K562 (cell line): ENCODE measurements around the gene CEACAM18. TPM values are rescaled to one million over a fixed set of nuclear protein-coding genes. Genes with fewer than 3 reads are reported as not detected.

ENCODE experiments used
- ATF6 ChIP-seq: sonication (generic); formaldehyde crosslinking; IDR thresholded peaks from 2 replicates; pipeline ENCODE4 v1.4.0; 2020; ENCODE audit warnings: mild to moderate bottlenecking, missing genetic modification reagents
- BACH1 ChIP-seq: fragments of 200-800 bp; sonication (Bioruptor generic); IDR thresholded peaks from 2 replicates; pipeline ENCODE4 v1.6.1; 2016; ENCODE audit warnings: missing genetic modification characterization, missing compliant biosample characterization
- CBFB ChIP-seq: sonication (generic); formaldehyde crosslinking; IDR thresholded peaks from 2 replicates; pipeline ENCODE4 v1.4.0; 2020; ENCODE audit warnings: mild to moderate bottlenecking, missing genetic modification reagents
- CBX2 ChIP-seq: fragments of 200-600 bp; sonication (generic); IDR thresholded peaks from one replicate; pipeline ENCODE4 v1.6.1; 2012; ENCODE audit warnings: mild to moderate bottlenecking, low read length, inconsistent platforms; ENCODE audit not compliant: insufficient read depth, poor library complexity, severe bottlenecking
- CHCHD3 ChIP-seq: fragments of 250-450 bp; sonication (Bioruptor Pico); IDR thresholded peaks from 2 replicates; pipeline ENCODE4 v2.1.2; 2022; ENCODE audit warnings: mild to moderate bottlenecking
- ERF ChIP-seq: fragments of 450-650 bp; formaldehyde crosslinking; IDR thresholded peaks from 2 replicates; pipeline ENCODE4 v1.4.0; 2020; ENCODE audit warnings: mild to moderate bottlenecking, mixed read lengths
- FUS ChIP-seq: fragments of 200-400 bp; formaldehyde crosslinking; optimal IDR thresholded peaks from 2 replicates; pipeline ENCODE3; 2017; ENCODE audit warnings: low read depth, low read length
- GTF2F1 ChIP-seq: IDR thresholded peaks from 2 replicates; pipeline ENCODE4 v1.6.1; 2011; ENCODE audit warnings: low read depth, low read length, improper control_type of control experiment
- HMGXB4 ChIP-seq: sonication (generic); formaldehyde crosslinking; IDR thresholded peaks from 2 replicates; pipeline ENCODE4 v1.8.1; 2023; ENCODE audit warnings: mild to moderate bottlenecking, missing genetic modification reagents
- JUND ChIP-seq, 2 experiments: IDR thresholded peaks; 2 replicates in 1 of 2; 3 replicates in 1 of 2; pipeline ENCODE4 v1.6.1; 2011; ENCODE audit warnings: borderline replicate concordance in 2 of 2, low read depth in 2 of 2, low read length in 2 of 2, improper control_type of control experiment in 1 of 2, missing biosample characterization in 1 of 2, missing genetic modification characterization in 1 of 2, missing genetic modification reagents in 1 of 2
- MAFF ChIP-seq: IDR thresholded peaks from 2 replicates; pipeline ENCODE4 v1.6.1; 2012; ENCODE audit warnings: low read length, improper control_type of control experiment
- MCM7 ChIP-seq, 2 experiments: fragments of 450-650 bp; IDR thresholded peaks; 2 replicates each; pipeline ENCODE4 v1.6.1; 2016 to 2018
- MIER1 ChIP-seq: fragments of 450-650 bp; IDR thresholded peaks from 2 replicates; pipeline ENCODE4 v1.6.1; 2016; ENCODE audit warnings: antibody characterized with exemption, mild to moderate bottlenecking, low read depth
- MXI1 ChIP-seq: IDR thresholded peaks from 2 replicates; pipeline ENCODE4 v1.6.1; 2011; ENCODE audit warnings: low read depth, mild to moderate bottlenecking, improper control_type of control experiment, low read length
- NFRKB ChIP-seq: fragments of 450-650 bp; IDR thresholded peaks from 2 replicates; pipeline ENCODE4 v1.6.1; 2016; ENCODE audit warnings: low read depth
- PKNOX1 ChIP-seq: fragments of 450-650 bp; IDR thresholded peaks from 2 replicates; pipeline ENCODE4 v1.6.1; 2016
- SIX5 ChIP-seq, 2 experiments: IDR thresholded peaks; 2 replicates each; pipeline ENCODE4 v1.6.1; 2011; ENCODE audit warnings: low read length in 2 of 2, borderline replicate concordance in 1 of 2, low read depth in 1 of 2, mild to moderate bottlenecking in 1 of 2, moderate library complexity in 1 of 2; ENCODE audit not compliant: insufficient read depth in 1 of 2
- SMC3 ChIP-seq: conservative IDR thresholded peaks from 2 replicates; pipeline ENCODE4 v1.6.1; 2011; ENCODE audit warnings: low read depth, low read length, improper control_type of control experiment; ENCODE audit not compliant: insufficient read depth
- TBP ChIP-seq: optimal IDR thresholded peaks from 2 replicates; pipeline ENCODE3; 2011; ENCODE audit warnings: low read depth, low read length, improper control_type of control experiment
- TFAM ChIP-seq: fragments of 250-450 bp; sonication (Bioruptor Pico); conservative IDR thresholded peaks from 2 replicates; pipeline ENCODE4 v1.5.0; 2021; ENCODE audit warnings: mild to moderate bottlenecking, moderate library complexity
- ZBTB43 ChIP-seq: sonication (generic); formaldehyde crosslinking; IDR thresholded peaks from 2 replicates; pipeline ENCODE4 v1.8.0; 2023; ENCODE audit warnings: mild to moderate bottlenecking, missing genetic modification reagents
- ZBTB8A ChIP-seq: fragments of 450-650 bp; IDR thresholded peaks from 2 replicates; pipeline ENCODE4 v1.6.1; 2018; ENCODE audit warnings: mild to moderate bottlenecking, moderate library complexity; ENCODE audit not compliant: partially characterized antibody
- ZC3H4 ChIP-seq: sonication (generic); formaldehyde crosslinking; IDR thresholded peaks from 2 replicates; pipeline ENCODE4 v1.9.0; 2021; ENCODE audit warnings: missing genetic modification reagents, borderline replicate concordance
- ZKSCAN3 ChIP-seq: fragments of 250-450 bp; sonication (Bioruptor Pico); IDR thresholded peaks from 2 replicates; pipeline ENCODE4 v1.4.0; 2020
- ZNF561 ChIP-seq: fragments of 450-650 bp; formaldehyde crosslinking; conservative IDR thresholded peaks from 2 replicates; pipeline ENCODE4 v1.4.0; 2020; ENCODE audit warnings: mild to moderate bottlenecking, moderate library complexity
- polyA plus RNA-seq, 8 experiments: library from polyadenylated mRNA; depleted of rRNA in 4 of 8; stranded (reverse) in 5 of 8; unstranded in 3 of 8; fragments of >200 nt; fragmentation: Nextera tagmentation in 2 of 8; fragmentation: Illumina TruSeq in 1 of 8; extraction: Ambion mirVana in 2 of 8; extraction: Trizol in 1 of 8; gene quantifications; 2 replicates each; pipeline versions ENCODE4 v1.2.1 to v1.2.3, GENCODE V29; 2011 to 2014; ENCODE audit warnings: inconsistent platforms in 1 of 8, missing spikeins in 1 of 8
- total RNA-seq, 7 experiments: library from RNA; depleted of rRNA in 6 of 7; stranded (reverse); fragments of >200 nt in 6 of 7; fragmentation: Illumina TruSeq in 2 of 7; extraction: Trizol in 2 of 7; gene quantifications; 2 replicates each; pipeline versions ENCODE4 v1.2.1 to v1.2.3, GENCODE V29; 2011 to 2021; ENCODE audit warnings: low replicate concordance in 1 of 7

Gene CEACAM18
- total and polyA plus RNA-seq, 9 of the 15 experiments (the other 6 are each of a cell fraction or from before 2014, with no cell fraction given) = 0.08 to 0.24 (median 0.15) TPM; not detected in 3

GRCh38 chr19:51507640-51508058, 29.3 kb downstream of the CEACAM18 start (continued):
- TF ChIP-seq CBX2 (no peak), ERF (no peak), PKNOX1 (peak; percentile 93), CHCHD3 (CRISPR knock-in tag) (no peak), JUND (IDR thresholded peaks at IDR 0.05; ENCODE audit: borderline replicate concordance, low read depth, low read length) (no peak), JUND (tag; IDR thresholded peaks at IDR 0.05; ENCODE audit: borderline replicate concordance, low read depth, low read length) (no peak; the same call in 2 of the 3 replicates), ZKSCAN3 (no peak), MCM7 (IDR thresholded peaks at IDR 0.05) (no peak), TFAM (CRISPR knock-in tag) (no peak), ZBTB8A (no peak), FUS (no peak), SMC3 (no peak), GTF2F1 (no peak), ZC3H4 (CRISPR knock-in tag) (no peak), ZBTB43 (no peak), MXI1 (no peak), TBP (peak; percentile 12), ZNF561 (CRISPR knock-in tag) (no peak), ATF6 (CRISPR knock-in tag) (no peak), BACH1 (tag) (0 out of 2 replicates have a peak, but pooled peaks have one; percentile 59), NFRKB (peak; percentile 73), CBFB (no peak), SIX5 (IDR thresholded peaks at IDR 0.05; ENCODE audit: borderline replicate concordance in 1 of 2, insufficient read depth in 1 of 2, low read depth in 1 of 2, low read length in 2 of 2) (no peak), MIER1 (0 out of 2 replicates have a peak, but pooled peaks have one; percentile 55), HMGXB4 (CRISPR knock-in tag) (no peak), MAFF (no peak)
